ENCODE results near the gene S100A9. TPM values are rescaled to one million over a fixed set of nuclear protein-coding genes. Genes with fewer than 3 reads are reported as not detected.

Gene S100A9
- total RNA-seq, 1 experiment from 2014 or later, result not detected

GRCh38 chr1:153363641-153364040 lies 6.0 kb downstream of the S100A9 start:
- DNase-seq, result no peak
- Histone ChIP-seq H4K91ac (ENCODE audit: insufficient read length, low read depth, low read length) (no peak overlapping the region), H3K23me2 (ENCODE audit: insufficient read length, low read depth, low read length, poor library complexity, severe bottlenecking) (no peaks in the 10 kb centered on the region), H3K23ac (ENCODE audit: insufficient read length, low read depth, low read length) (no peak overlapping the region), H2BK20ac (ENCODE audit: low read depth, low read length, poor library complexity, severe bottlenecking) (no peak overlapping the region), H2BK120ac (ENCODE audit: low read depth, low read length, poor library complexity, severe bottlenecking) (no peak overlapping the region), H3T11ph (ENCODE audit: low read length) (no peak overlapping the region), H2BK12ac (ENCODE audit: insufficient read length, low read depth, low read length) (no peak overlapping the region), H3K4me1 (ENCODE audit: insufficient read depth, low read length) (no peaks in the 10 kb centered on the region), H2BK15ac (ENCODE audit: low read depth, low read length) (no peak overlapping the region), H3K79me1 (ENCODE audit: insufficient read depth, low read depth, low read length, poor library complexity, severe bottlenecking) (no peaks in the 10 kb centered on the region), H4K8ac (replicated peaks; ENCODE audit: insufficient read length, low read depth, low read length) (no peak overlapping the region), H3K9ac (ENCODE audit: extremely low read depth, insufficient read length, low read length) (no peak overlapping the region), H2AFZ (ENCODE audit: low read length) (no peak overlapping the region), H3K56ac (ENCODE audit: insufficient read length, low read depth, low read length) (no peak overlapping the region), H3K27ac (ENCODE audit: insufficient read length, low read depth, low read length) (no peak overlapping the region), H4K20me1 (ENCODE audit: control insufficient read depth, insufficient read depth, insufficient read length) (no peaks in the 10 kb centered on the region), H3K9me3 (ENCODE audit: control insufficient read depth, low read depth, low read length) (no peaks in the 10 kb centered on the region), H3K14ac (ENCODE audit: insufficient read depth, low read length) (no peak overlapping the region), H3K4me2 (ENCODE audit: insufficient read depth, insufficient read length, low read length) (no peak overlapping the region), H2AK5ac (ENCODE audit: insufficient read length, low read length) (no peak overlapping the region), H4K5ac (ENCODE audit: insufficient read length, low read depth, low read length) (no peak overlapping the region), H2BK5ac (ENCODE audit: insufficient read length, low read length) (no peak overlapping the region), H3K18ac (ENCODE audit: insufficient read length, low read depth, low read length) (no peak overlapping the region), H3K27me3 (ENCODE audit: insufficient read depth, low read length) (no peaks in the 10 kb centered on the region), H3K4ac (ENCODE audit: low read depth, low read length) (no peak overlapping the region), H3K79me2 (ENCODE audit: insufficient read depth, low read length) (no peaks in the 10 kb centered on the region)
- peaks cover 2% of the 10 kb centered on the region for H3K27me3 Mint-ChIP-seq (ENCODE audit: low read depth)
- peaks cover 0 to 6% of the 10 kb centered on the region in 2 experiments; a peak in 1 of 5 replicates for H3K9me3 Mint-ChIP-seq
- no peak overlapping the region for H3K4me3 Mint-ChIP-seq
- no peaks in the 10 kb centered on the region for H3K36me3 Mint-ChIP-seq (ENCODE audit: insufficient read depth in 1 of 3, low read depth in 3 of 3)
- TF ChIP-seq, protein P1, sequence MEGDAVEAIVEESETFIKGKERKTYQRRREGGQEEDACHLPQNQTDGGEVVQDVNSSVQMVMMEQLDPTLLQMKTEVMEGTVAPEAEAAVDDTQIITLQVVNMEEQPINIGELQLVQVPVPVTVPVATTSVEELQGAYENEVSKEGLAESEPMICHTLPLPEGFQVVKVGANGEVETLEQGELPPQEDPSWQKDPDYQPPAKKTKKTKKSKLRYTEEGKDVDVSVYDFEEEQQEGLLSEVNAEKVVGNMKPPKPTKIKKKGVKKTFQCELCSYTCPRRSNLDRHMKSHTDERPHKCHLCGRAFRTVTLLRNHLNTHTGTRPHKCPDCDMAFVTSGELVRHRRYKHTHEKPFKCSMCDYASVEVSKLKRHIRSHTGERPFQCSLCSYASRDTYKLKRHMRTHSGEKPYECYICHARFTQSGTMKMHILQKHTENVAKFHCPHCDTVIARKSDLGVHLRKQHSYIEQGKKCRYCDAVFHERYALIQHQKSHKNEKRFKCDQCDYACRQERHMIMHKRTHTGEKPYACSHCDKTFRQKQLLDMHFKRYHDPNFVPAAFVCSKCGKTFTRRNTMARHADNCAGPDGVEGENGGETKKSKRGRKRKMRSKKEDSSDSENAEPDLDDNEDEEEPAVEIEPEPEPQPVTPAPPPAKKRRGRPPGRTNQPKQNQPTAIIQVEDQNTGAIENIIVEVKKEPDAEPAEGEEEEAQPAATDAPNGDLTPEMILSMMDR (conservative IDR thresholded peaks at IDR 0.05), result no peak
- no CpG with 5 or more reads among the region's 3 CpGs for WGBS (ENCODE audit: extremely low coverage, insufficient read length, low lambda C conversion rate)
- H3K4me1 Mint-ChIP-seq, result no peaks in the 10 kb centered on the region
- no peak overlapping the region for H3K27ac Mint-ChIP-seq

All from H9 (cell line).